GM12892 (cell line): ENCODE data around the gene CAPZB.

Experiments used
- POLR2AphosphoS5 ChIP-seq: IDR thresholded peaks from 2 replicates; pipeline ENCODE4 v1.6.1; 2011; ENCODE audit warnings: low read depth, low read length, control low read depth
- TAF1 ChIP-seq: IDR thresholded peaks from 2 replicates; pipeline ENCODE4 v1.6.1; 2011; ENCODE audit warnings: low read depth, mild to moderate bottlenecking, control low read depth, low read length, borderline replicate concordance

DNA sequence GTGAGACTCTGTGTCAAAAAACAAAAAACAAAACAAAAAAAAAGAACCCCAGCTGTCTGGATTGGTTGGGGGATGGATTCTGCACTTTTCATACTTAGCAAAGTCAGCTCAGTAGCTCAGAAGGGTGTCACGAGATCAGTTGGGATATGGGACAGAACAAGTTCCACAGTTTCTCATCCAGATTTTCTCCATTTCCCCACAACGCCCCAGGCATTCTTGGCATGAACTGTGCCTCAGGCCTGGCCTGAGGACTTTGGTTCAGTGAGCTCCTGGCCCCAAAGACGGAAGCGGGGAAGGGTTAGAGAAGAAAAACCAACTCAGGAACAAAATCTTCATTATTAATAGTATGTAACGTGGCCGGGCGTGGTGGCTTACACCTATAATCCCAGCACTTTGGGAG, 175.3 kb downstream of the CAPZB start:
- TF ChIP-seq TAF1 = no peak
- no peak for TF ChIP-seq POLR2AphosphoS5
